BJ (cell line): ENCODE data around the gene CIB4. TPM values are rescaled to one million over a fixed set of nuclear protein-coding genes. Genes with fewer than 3 reads are reported as not detected.

ENCODE experiments used
- CTCF ChIA-PET: fragments of 350-600 bp; formaldehyde crosslinking; extraction: SDS; loops from one replicate; lab custom pipeline; 2021; ENCODE audit warnings: antibody characterized with exemption, inconsistent platforms; lab: Yijun Ruan, JAX
- POLR2A ChIA-PET: fragments of 300-600 bp; sonication (Branson Sonifier 250); formaldehyde crosslinking; extraction: SDS; loops from one replicate; lab custom pipeline; 2021; ENCODE audit warnings: antibody characterized with exemption; lab: Charles Lee
- DNase-seq: peaks from one replicate; pipeline ENCODE4 v3.0.0-alpha.2; 2011; ENCODE audit warnings: low read depth
- H3K27me3 ChIP-seq: 2 replicates; pipeline ENCODE4 v1.6.0; 2011; ENCODE audit warnings: low read length; ENCODE audit not compliant: control insufficient read depth, insufficient read depth
- H3K36me3 ChIP-seq: 2 replicates; pipeline ENCODE4 v1.5.1; 2011; ENCODE audit warnings: low read length; ENCODE audit not compliant: control insufficient read depth, insufficient read depth
- H3K4me3 ChIP-seq: 2 replicates; pipeline ENCODE4 v1.5.1; 2011; ENCODE audit warnings: low read depth, mild to moderate bottlenecking, control low read depth, low read length
- polyA plus RNA-seq: library from polyadenylated mRNA; depleted of rRNA; stranded (reverse); fragments of >200 nt; gene quantifications from 2 replicates; pipeline ENCODE4 v1.2.3, GENCODE V29; 2011
- TF ChIP-seq, protein P1 (sequence below): IDR thresholded peaks from 2 replicates; pipeline ENCODE4 v1.5.1; 2011; ENCODE audit warnings: low read depth, mild to moderate bottlenecking, control low read depth, inconsistent platforms, low read length, moderate library complexity; ENCODE audit not compliant: insufficient read depth

The CIB4 gene
- polyA plus RNA-seq, 1 experiment = not detected

DNA sequence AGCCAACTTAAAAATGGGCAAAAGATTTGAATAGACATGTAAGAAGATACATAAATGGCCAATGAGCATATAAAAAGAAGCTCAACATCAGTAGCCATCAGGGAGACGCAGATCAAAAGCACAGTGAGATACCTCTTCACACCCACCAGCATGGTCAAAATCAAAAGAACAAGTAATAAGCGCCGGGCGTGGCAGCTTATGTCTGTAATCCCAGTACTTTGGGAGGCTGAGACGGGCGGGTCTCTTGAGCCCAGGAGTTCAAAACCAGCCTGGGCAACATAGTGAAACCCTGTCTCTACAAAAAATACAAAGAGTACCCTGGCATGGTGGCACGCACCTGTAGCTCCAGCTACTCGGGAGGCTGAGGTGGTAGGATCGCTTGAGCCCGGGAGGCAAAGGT is 4.6 kb upstream of the CIB4 start:
- Histone ChIP-seq H3K4me3 (no peak overlapping the region), H3K36me3 (no peaks in the 10 kb centered on the region), H3K27me3 (peaks cover 29% of the 10 kb centered on the region)
- DNase-seq = no peak
- CTCF ChIA-PET = interaction anchor here (1.1 to 2.1 kb wide), 2 partner anchors 9 to 40 kb away, joined by 3 to 7 read pairs; no protein-coding TSS in a partner anchor
- POLR2A ChIA-PET = interaction anchor here (0.7 kb wide), 1 partner anchor 1744 kb away, joined by 5 read pairs; no protein-coding TSS in a partner anchor
- TF ChIP-seq, protein P1, sequence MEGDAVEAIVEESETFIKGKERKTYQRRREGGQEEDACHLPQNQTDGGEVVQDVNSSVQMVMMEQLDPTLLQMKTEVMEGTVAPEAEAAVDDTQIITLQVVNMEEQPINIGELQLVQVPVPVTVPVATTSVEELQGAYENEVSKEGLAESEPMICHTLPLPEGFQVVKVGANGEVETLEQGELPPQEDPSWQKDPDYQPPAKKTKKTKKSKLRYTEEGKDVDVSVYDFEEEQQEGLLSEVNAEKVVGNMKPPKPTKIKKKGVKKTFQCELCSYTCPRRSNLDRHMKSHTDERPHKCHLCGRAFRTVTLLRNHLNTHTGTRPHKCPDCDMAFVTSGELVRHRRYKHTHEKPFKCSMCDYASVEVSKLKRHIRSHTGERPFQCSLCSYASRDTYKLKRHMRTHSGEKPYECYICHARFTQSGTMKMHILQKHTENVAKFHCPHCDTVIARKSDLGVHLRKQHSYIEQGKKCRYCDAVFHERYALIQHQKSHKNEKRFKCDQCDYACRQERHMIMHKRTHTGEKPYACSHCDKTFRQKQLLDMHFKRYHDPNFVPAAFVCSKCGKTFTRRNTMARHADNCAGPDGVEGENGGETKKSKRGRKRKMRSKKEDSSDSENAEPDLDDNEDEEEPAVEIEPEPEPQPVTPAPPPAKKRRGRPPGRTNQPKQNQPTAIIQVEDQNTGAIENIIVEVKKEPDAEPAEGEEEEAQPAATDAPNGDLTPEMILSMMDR = no peak

DNA sequence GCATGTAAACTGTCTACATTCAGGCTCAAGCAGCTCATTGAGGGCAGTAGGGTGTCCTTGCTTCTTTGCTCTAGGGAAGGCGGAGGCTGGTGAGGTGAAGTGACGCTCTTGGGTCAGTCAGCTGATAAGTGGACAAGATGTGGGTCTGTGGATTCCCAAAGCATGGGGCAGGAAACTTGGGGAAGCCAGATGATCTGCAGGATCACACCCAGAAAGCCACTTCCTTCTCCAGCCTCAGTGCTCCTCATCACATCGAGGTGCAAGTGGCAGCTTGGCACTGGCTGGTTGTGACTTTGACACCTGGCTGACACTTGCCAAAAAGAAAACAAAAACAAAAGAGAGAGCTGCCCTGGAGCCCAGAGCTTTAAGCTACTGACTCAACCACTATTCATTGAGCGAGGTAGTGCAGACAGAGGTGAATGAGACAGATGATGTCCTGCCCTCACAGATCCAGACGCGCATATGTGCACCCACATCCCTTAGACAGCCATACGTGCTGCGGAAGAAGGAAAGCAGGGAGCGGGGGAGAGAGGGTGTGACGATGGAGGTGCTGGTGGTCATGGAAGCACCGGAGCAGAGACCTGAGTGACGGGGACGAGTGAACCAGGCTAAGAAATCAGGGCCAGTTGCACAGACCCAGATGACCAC is 3.1 kb upstream of the CIB4 start:
- DNase-seq = no peak
- no peaks in the 10 kb centered on the region for H3K36me3 ChIP-seq
- H3K4me3 ChIP-seq = no peak overlapping the region
- CTCF ChIA-PET = no interaction called here
- H3K27me3 ChIP-seq = peaks cover 21% of the 10 kb centered on the region
- TF ChIP-seq, protein P1 = no peak
- POLR2A ChIA-PET = no interaction called here

DNA sequence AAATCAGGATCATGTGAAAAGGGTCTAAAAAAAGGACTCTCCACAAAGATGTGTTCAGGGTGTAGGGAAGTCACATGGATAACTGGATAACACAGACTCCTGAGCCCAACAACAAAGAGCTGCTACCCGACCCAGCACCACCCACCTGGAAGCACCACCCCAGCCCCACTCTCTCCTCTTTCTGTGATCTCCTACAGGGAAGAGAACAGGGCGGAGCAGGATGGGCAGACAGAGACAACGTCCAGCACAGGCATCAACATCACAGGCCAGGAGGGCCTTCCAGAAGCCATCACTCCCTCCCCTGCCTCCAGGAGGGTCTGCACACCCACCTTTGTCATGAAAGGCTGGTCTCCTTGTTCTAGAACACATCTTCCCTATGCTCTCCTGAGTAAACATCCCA is 1.3 kb upstream of the CIB4 start:
- CTCF ChIA-PET = interaction anchor here (0.9 kb wide), 1 partner anchor 37 kb away, joined by 4 read pairs; no protein-coding TSS in a partner anchor

DNA sequence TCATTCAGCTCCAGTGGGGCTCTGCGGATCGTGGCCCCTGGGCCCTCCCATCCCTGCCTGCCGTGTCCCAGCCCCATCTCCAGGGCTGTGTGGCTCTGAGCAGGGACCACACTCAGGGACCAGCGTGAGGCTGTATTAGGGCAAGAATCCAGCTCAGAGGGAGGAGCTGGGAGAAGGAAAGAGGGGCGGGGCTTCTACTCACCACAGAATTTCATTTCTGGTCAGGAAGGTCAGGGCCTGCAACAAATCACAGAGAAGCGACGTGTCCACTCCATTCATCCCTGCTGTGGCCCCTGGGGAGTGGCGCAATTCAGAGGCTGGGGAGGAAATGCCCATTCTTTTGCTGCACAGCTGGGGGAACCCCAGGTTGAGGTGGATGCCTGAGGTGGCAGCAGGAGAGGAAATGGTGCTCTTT is 828 bp downstream of the CIB4 start:
- ChIA-PET POLR2A (no interaction called here), CTCF (interaction anchor here (0.8 to 1.3 kb wide), 4 partner anchors 10 to 106 kb away, joined by 3 to 4 read pairs (median 3); no protein-coding TSS in a partner anchor)
- DNase-seq = peak; percentile 10
- TF ChIP-seq, protein P1 = no peak
- Histone ChIP-seq H3K36me3 (no peaks in the 10 kb centered on the region), H3K4me3 (no peak overlapping the region), H3K27me3 (peaks cover 18% of the 10 kb centered on the region)

More for the DNA sequence above, 1.3 kb upstream of the CIB4 start:
- DNase-seq = no peak
- H3K36me3 ChIP-seq = no peaks in the 10 kb centered on the region
- peaks cover 20% of the 10 kb centered on the region for H3K27me3 ChIP-seq
- no peak overlapping the region for H3K4me3 ChIP-seq
- POLR2A ChIA-PET = no interaction called here
- TF ChIP-seq, protein P1 = no peak

DNA sequence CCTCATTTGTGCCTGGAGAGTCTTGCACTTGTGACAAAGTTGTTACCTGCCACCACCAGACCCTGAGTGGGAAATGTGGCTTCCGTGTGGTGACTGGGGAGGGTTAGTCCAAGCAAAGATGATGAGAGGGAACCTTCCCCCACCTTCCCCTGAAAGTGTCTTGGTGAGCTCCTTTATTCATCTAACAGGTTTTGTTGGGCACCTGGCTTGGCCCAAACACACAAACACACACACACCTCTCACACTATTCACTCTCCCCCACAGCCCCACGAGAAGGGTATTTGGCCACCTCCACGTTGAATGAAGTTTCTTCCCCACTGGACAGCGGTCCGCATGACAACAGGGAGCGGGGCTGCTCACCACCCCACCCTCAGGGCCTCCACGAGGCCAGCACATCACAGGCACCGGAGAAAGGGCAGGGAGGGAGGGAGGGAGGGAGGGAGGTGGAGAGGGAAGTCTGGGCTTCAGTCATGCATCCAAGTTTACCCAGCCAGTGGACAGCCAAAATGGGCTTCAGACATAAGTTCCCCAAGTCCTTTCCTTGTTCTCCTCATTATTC is 1.4 kb downstream of the CIB4 start:
- ChIA-PET POLR2A (no interaction called here), CTCF (interaction anchor here (0.8 to 1.2 kb wide), 3 partner anchors 11 to 104 kb away, joined by 3 read pairs; no protein-coding TSS in a partner anchor)
- Histone ChIP-seq H3K4me3 (no peak overlapping the region), H3K36me3 (no peaks in the 10 kb centered on the region), H3K27me3 (peaks cover 18% of the 10 kb centered on the region)
- no peak for DNase-seq
- TF ChIP-seq, protein P1 = no peak
